NB4 (cell line): ENCODE data around the gene AKT1S1.
A peak's percentile ranks its signal among the peaks of the same experiment; 100 is the strongest.

Source experiments
- DNase-seq: peaks from one replicate; pipeline ENCODE4 v3.0.0; 2010; ENCODE audit warnings: low read depth
- H3K4me3 ChIP-seq: one replicate; pipeline ENCODE4 v1.5.1; 2011; ENCODE audit warnings: mild to moderate bottlenecking, low read depth, low read length, moderate library complexity
- MAX ChIP-seq: IDR thresholded peaks from 2 replicates; pipeline ENCODE4 v1.6.1; 2011; ENCODE audit warnings: low read depth, low read length
- MYC ChIP-seq: IDR thresholded peaks from 2 replicates; pipeline ENCODE4 v1.6.1; 2011; ENCODE audit warnings: low read depth, low read length
- POLR2A ChIP-seq: IDR thresholded peaks from 2 replicates; pipeline ENCODE4 v1.6.1; 2011; ENCODE audit warnings: mild to moderate bottlenecking; ENCODE audit not compliant: insufficient read length; ENCODE audit errors: extremely low read depth
- TF ChIP-seq, protein P1 (sequence below): IDR thresholded peaks from one replicate; pipeline ENCODE4 v1.5.1; 2012; ENCODE audit warnings: low read depth, low read length

AKT1S1 gene

GRCh38 chr19:49854378-49855263 is 22.5 kb downstream of the AKT1S1 start:
- H3K4me3 ChIP-seq: no peak overlapping the region
- TF ChIP-seq MYC: no peak
- TF ChIP-seq, protein P1, sequence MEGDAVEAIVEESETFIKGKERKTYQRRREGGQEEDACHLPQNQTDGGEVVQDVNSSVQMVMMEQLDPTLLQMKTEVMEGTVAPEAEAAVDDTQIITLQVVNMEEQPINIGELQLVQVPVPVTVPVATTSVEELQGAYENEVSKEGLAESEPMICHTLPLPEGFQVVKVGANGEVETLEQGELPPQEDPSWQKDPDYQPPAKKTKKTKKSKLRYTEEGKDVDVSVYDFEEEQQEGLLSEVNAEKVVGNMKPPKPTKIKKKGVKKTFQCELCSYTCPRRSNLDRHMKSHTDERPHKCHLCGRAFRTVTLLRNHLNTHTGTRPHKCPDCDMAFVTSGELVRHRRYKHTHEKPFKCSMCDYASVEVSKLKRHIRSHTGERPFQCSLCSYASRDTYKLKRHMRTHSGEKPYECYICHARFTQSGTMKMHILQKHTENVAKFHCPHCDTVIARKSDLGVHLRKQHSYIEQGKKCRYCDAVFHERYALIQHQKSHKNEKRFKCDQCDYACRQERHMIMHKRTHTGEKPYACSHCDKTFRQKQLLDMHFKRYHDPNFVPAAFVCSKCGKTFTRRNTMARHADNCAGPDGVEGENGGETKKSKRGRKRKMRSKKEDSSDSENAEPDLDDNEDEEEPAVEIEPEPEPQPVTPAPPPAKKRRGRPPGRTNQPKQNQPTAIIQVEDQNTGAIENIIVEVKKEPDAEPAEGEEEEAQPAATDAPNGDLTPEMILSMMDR: no peak
- no peak for TF ChIP-seq POLR2A
- TF ChIP-seq MAX: no peak
- no peak for DNase-seq

DNA sequence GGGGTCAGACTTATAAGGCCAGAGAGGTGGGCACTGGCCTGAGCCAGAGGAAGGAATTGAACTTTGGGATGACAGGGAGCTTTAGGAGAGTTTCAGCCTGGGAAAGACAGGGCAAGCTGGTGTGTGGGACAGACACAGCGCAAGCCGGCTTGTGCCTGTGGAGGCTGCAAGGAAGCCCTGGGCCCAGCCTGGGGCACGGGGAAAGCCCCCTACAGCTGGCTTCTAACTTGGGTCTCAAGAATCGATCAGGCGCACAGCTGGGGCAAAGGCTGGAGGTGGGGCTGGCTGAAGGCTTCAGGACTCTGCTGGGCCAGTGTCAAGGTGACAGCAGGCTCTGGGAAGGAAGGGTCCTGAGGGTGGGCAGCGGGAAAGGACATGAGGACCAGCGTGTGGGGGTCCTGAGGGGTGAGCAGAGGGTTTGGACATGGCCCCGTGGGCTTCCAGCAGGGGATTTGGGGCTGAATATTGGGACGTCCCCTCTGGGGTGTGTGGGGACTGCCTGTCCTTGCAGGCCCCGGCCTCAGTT is 23.2 kb downstream of the AKT1S1 start:
- TF ChIP-seq MYC (no peak), MAX (no peak), POLR2A (no peak)
- TF ChIP-seq, protein P1: no peak
- DNase-seq: no peak
- H3K4me3 ChIP-seq: no peak overlapping the region

DNA sequence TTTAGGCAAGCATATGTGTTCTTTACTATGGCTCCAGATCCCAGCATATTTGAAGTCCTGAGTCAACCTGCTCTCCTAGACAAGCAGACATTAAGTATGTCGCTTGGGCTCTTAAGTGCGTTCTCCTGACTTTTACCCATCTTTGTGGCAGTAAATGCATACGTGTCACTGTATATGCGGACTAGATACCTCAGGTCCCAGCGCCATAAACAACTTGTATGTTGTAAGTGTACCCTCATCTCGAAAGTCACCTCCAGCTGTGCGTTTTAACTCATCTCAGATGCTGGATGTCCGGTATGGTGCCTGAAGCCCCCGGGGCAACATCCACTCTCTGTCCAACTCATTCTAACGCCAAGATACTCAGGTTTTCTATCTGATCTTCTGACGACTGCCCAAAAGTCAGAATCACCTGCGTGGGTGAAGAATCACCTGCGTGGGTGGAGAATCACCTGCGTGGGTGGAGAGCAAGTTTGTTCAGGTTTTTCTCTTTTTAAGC is 24.5 kb downstream of the AKT1S1 start:
- peak overlapping the region; percentile 67 for H3K4me3 ChIP-seq
- no peak for TF ChIP-seq POLR2A
- TF ChIP-seq MYC: no peak
- TF ChIP-seq, protein P1: no peak
- no peak for TF ChIP-seq MAX
- no peak for DNase-seq

- no peak for DNase-seq
- peak overlapping the region; percentile 67 for H3K4me3 ChIP-seq
- TF ChIP-seq MAX (no peak), MYC (no peak), POLR2A (no peak)
- TF ChIP-seq, protein P1: no peak
These were observed 25.5 kb downstream of the AKT1S1 start for GRCh38 chr19:49851456-49852259.

DNA sequence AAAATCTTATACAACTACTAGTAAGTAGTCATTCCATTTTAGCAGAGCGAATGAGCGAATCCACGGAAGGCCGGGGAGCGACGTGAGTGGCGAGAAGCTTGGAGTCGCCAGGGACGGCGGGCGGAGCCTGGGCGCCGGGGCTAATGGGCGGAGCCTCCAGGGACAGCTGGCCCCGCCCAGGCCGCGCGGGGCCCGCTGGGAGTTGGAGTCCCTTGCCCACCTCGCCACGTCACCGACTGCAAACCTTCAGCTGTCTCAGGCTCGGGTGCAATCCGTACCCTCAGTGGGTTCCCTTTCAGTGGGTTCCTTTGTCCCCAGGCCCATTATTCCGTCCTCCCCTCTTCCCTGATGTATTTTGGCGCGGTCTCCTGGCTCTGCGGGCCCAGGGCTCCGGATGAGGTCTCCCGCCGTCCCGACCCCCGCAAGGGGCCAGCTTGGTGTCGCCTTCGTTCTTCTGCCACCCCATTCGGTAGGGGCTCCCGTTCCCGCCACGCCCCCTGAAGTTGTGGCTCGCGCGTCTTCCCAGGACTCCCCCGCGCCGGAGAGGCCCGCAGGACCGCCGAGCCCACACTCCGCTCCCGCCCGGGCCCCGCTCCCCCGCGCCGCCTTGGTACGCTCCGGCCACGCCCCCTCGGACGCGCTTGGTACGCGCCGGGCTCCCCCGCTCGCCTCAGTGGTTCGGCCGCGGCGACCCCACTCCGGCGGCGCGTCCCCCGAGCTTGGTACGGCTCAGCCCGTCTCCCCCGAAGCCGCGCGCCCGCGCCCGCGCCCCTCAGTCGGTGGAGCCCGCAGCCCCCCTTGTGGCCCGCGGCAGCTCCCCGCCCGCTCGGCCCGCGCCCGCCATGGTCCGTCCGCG is 26.4 kb downstream of the AKT1S1 start, which contains the start of gene PTOV1:
Gene PTOV1, plus strand, starts transcription at position 673 of the 856 bp plus-strand sequence.
- peak within 1 kb of the TSS; percentile 69 for H3K4me3 ChIP-seq
- peak; percentile 92 for DNase-seq
- TF ChIP-seq, protein P1: no peak
- TF ChIP-seq POLR2A (peak; percentile 47), MAX (peak; percentile 34; the same call in 1 of the 2 replicates), MYC (peak; percentile 14; the same call in 1 of the 2 replicates)
